HG03196 (cell line): ENCODE results near the gene ENPEP.
"Not testable (repeated sequence)": the region's sequence is repeated elsewhere in the genome, so short reads cannot be mapped to it uniquely, and the experiment has no call there.

Experiments used
- ATAC-seq: cut with Tn5 transposase; IDR thresholded peaks from one replicate; pipeline ENCODE4 v1.9.1; 2021; ENCODE audit not compliant: unreplicated experiment

ENPEP gene

DNA sequence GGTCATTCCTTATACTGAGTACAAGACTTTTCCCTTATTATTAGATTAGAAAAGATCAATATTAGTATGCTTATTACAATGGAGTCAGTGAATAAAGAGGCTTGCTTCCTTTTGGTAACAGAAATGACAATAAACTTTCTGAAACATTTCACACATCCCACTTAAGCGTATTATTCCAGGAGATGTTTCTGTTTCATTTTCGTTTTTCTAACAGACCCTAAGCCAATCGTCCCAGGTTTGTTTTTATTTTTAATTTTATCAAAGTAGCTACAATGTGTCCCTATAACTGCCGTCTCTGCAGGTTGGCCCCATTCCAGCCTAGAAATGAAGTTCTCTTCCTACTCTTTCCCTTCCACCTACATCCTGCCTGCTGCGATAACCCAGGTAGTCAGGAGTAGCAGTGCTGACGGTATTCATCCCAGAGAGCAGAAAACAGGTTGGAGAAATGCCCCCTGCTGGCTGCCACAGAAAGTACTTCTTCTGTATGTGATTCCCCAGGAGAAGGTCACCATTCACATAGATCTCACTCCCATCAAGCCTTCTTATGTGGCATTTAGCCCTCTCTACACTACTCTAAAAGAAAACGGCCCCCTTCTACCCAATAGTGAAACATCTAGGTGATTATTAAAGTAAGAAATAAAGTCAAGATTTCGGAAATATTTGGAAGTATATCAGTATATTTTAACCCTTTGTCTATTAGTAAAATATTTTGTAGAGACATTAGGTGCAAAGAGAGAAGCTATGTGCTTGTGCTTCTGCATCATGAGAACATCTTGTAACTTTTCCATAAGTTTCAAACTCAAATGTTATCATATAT lies 40.4 kb downstream of the ENPEP start:
- peak; percentile 91 for ATAC-seq

GRCh38 chr4:110518889-110519490 lies 43.0 kb downstream of the ENPEP start:
- no peak for ATAC-seq

DNA sequence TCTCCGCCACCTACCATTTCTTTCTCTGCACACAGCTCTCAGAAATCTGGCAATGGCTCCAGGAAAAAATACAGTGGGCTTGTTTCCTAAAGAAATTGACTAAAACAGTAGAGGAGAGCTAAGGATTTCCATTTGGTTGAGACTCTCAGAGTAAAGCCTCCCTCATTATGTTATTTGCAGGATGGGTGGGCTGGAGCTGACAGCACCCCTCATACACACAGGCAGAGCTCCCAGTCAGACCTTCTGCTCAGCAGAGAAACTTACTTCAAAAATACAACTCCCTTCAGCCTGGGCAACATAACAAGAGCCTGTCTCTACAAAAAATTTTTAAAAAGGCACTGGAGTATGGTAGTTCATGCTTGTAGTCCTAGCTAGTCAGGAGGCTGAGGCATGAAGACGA lies 44.9 kb downstream of the ENPEP start:
- no peak for ATAC-seq

DNA sequence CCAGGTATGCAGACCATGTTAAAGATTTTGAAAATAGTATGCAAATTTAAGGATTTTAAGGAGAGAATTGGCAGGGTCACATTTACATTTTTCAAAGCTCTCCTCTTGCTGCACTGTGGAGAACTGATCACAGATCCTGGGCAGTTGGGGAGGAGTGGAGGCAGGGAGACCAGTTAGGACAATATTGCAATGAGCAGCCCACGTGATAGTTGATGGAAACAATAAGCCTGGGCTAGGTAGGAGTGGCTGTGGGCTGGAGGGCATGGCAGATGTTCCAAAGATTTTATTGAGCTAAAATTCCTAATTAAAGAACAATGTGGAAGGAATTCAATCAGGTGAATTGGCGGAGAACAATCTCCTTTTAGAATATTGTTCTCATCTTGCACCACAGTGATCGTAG lies 50.6 kb downstream of the ENPEP start:
- no peak for ATAC-seq

DNA sequence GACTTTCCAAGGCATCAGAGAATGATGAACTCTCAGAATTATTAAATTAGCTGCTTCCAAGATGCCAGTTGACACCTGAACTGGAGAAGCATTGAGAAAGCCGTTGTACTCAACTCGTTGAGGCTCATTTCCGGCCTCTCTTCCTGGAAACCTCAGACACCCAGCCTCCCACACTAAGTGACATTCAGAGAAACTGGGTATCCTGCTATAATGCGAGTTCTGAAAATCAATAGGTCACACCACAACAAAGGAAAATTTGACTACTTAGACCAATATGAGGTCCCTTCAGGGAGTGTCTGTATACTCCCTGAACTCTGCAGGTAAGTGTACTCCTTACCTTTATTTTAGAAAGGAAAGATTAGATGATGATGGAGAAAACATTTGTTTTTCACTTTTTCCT lies 51.2 kb downstream of the ENPEP start:
- no peak for ATAC-seq

- no peak for ATAC-seq
These were observed 57.1 kb downstream of the ENPEP start for GRCh38 chr4:110532901-110533589.

- no peak for ATAC-seq
These were observed 57.6 kb downstream of the ENPEP start for GRCh38 chr4:110533590-110533910.

DNA sequence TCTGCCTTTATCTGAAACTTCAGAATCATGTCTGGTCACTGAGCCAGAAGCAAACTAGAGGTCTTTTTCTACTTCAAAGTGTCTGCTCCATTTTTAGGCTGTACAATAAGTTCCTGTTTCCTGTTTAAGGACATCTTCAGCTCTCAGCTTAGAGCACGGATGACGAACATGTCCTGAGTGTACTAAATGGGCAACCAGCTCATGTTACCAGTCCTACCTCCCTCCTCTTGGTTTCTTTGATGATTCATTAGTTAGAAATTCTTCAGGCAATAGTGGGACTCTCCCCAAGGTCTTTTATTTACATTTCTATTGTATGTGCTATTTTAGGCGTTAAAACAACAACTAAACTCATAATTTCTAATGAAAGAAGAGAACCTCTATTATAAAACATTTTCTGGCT lies 58.0 kb downstream of the ENPEP start:
- ATAC-seq, result no peak

DNA sequence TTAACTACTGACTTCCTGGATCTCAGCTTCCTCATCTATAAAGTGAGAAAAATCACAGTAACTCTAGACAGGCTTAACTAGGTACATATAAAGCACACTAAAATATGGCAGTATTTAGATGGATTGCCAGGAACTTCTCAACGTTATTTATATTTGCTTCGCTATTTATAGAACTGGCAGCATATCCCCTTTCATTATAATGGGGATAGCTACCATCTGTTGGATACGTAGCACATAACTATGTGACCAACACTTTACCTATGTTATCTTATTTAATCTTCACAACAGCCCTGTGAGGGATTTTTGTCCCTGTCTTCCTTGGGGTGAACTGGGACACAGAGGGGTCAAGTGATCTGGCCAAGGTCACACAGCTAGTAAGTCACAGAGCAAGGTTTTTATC lies 64.6 kb downstream of the ENPEP start:
- no peak for ATAC-seq

DNA sequence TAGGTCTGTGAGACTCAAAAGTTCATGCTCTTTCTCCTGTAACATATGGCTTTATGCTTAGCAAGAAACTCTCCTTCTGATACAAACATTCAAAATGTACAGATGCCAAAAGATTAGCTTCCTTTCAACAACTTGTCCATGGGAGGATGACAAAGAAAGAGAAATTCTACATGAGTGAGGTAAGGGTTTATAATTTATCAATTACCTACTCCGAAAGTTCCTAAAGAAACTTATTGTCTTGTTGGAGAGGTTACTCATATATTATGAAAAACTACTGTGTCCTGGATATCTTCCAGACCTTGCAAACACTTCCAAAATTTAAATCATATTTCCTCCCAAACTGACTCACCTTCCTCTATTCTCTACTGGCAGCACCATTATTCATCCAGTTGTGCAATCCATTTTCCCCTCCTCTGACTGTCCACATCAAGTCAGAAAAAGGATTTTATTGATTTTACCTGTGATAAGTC lies 65.1 kb downstream of the ENPEP start:
- ATAC-seq, result no peak

DNA sequence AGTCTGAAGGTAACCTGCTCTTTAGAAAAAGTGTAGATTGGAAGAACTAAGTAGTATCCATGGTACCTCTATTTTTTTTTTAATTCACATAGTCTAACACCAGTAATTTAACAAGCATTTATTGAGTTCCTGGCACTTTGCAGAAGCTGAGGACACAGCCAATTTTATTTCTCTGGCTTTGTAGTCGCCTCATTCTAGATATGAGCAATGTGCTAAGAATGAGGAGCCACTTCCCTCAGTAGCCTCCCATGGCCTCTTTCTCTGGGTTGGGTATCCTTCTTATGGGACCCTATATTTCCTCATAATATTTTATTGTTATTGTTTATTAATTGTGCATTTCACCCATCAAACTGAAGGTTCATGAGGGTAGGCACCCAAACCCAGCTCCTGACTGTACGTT lies 67.6 kb downstream of the ENPEP start:
- no peak for ATAC-seq

GRCh38 chr4:110544594-110544993 lies 68.6 kb downstream of the ENPEP start:
- no peak for ATAC-seq

DNA sequence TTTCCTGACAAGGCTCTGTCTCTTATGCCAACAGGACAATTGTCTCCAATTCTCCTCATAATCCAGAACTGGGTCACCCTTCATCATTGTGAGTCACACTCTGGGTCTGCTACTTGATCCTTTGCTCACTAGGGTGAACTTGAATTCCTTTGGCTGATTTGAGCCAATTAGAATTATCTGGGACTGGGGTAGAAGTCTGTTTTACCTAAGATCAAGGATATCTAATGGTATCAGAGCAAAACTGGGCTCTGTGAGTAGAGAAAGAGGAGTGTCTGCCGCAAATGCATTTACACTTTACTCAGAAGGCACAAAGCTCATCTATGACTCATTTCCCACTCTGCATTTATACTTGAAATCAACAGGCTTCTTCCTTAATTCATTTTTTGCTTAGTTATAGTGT lies 74.3 kb downstream of the ENPEP start:
- ATAC-seq, result no peak

- ATAC-seq, result no peak
These were observed 77.2 kb downstream of the ENPEP start for GRCh38 chr4:110553197-110553596.

DNA sequence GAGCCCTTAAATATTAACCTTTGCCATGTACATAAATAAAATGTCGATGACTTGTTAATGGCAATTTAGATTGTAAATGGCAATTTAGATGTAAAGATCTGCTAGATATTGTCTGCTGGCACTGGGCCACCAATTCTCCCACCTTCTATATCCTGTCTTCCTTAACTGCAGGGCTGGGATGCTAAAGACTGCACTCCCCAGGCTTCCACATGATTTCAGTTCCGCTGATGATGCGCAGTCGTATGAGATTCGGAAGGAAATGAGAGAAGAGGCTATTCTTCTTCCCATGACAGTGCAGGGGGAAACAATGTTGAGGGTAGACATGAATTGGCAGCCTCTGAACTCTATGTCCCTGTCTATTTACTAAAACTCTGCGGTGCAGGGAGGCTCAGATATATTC lies 91.3 kb downstream of the ENPEP start:
- ATAC-seq, result no peak

DNA sequence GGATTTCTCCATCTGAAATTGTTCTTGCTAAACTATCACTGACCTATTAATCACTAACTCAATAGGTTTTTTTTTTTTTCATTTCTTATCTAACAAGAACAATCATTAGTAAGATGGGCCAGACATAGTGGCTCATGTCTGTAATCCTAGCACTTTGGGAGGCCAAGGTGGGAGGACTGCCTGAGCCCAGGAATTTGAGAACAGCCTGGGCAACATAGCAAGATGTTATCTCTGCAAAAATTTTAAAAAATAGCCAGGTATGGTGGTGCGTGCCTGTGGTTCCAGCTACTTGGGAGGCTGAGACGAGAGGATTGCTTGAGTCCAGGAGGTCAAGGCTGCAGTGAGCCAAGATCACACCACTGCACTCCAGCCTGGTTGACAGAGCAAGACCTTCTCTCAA lies 100.7 kb downstream of the ENPEP start:
- not testable (repeated sequence) for ATAC-seq

- ATAC-seq, result no peak
These were observed 110.3 kb downstream of the ENPEP start for GRCh38 chr4:110586131-110586850.

DNA sequence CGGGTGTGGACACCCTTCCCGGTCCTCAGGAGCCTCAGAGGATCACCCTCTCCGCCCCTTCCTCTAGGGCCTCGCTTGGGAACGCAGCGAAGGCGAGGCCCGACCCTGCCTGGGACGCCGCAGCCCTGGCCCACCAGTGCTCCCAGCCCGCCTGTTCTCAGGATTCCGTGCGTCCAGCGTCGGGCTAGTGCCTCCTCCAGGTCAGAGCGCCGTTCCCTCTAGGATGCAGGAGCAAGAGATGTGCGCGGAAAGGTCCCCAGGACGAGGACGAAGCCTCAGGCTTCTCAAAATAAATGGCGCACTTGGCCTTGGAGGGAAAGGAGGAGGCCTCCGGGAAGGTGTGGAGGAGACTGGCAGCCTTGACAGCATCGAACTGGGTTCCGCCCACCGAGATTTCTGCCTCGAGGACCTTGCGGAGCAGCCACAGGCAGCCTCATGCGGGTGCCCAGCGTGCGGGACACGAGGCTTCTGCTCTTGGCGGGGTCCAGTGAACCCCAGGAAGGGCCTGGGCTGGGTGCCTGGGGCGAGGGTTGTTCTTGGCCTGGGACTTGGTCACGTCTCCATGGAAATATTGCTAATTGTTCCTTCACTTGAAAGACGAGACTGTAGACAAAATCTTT lies 111.8 kb downstream of the ENPEP start:
- no peak for ATAC-seq

- no peak for ATAC-seq
These were observed 113.3 kb downstream of the ENPEP start for GRCh38 chr4:110589297-110589696.

- ATAC-seq, result no peak
These were observed 119.6 kb downstream of the ENPEP start for GRCh38 chr4:110595583-110595982.

- no peak for ATAC-seq
These were observed 120.5 kb downstream of the ENPEP start for GRCh38 chr4:110596431-110596830.
